K562 (cell line): ENCODE data around the gene WDR18. TPM values are rescaled to one million over a fixed set of nuclear protein-coding genes. Genes with fewer than 3 reads are reported as not detected.

ENCODE experiments used
- CREM ChIP-seq: IDR thresholded peaks from 2 replicates; pipeline ENCODE4 v1.6.1; 2014; ENCODE audit warnings: antibody characterized with exemption, low read depth
- FOXK2 ChIP-seq, 2 experiments: fragments of 450-650 bp; IDR thresholded peaks in 1 of 2; conservative IDR thresholded peaks in 1 of 2; 2 replicates each; pipeline ENCODE4 v1.6.1; 2016; ENCODE audit warnings: low read depth in 2 of 2, mild to moderate bottlenecking in 1 of 2
- FUS ChIP-seq: fragments of 200-400 bp; formaldehyde crosslinking; optimal IDR thresholded peaks from 2 replicates; pipeline ENCODE3; 2017; ENCODE audit warnings: low read depth, low read length
- JUN ChIP-seq, 2 experiments: sonication (generic) in 1 of 2; formaldehyde crosslinking in 1 of 2; IDR thresholded peaks; 2 replicates each; pipeline versions ENCODE4 v1.6.1 to v1.8.0; 2012 to 2022; ENCODE audit warnings: borderline replicate concordance in 2 of 2, mild to moderate bottlenecking in 2 of 2, improper control_type of control experiment in 1 of 2, low read depth in 1 of 2, low read length in 1 of 2, missing genetic modification reagents in 1 of 2
- NFIX ChIP-seq: fragments of 250-450 bp; sonication (Bioruptor Pico); IDR thresholded peaks from 2 replicates; pipeline ENCODE4 v1.4.0; 2020; ENCODE audit warnings: low read depth, mild to moderate bottlenecking, moderate library complexity
- PHF20 ChIP-seq: fragments of 450-650 bp; IDR thresholded peaks from 2 replicates; pipeline ENCODE4 v1.6.1; 2018; ENCODE audit not compliant: partially characterized antibody
- TCF7L2 ChIP-seq: fragments of 150-350 bp; IDR thresholded peaks from 2 replicates; pipeline ENCODE4 v1.6.1; 2016; ENCODE audit warnings: low read depth, mild to moderate bottlenecking, low read length, moderate library complexity
- TOE1 ChIP-seq, 2 experiments: fragments of 450-650 bp in 1 of 2; sonication (generic) in 1 of 2; formaldehyde crosslinking in 1 of 2; IDR thresholded peaks; 2 replicates each; pipeline versions ENCODE4 v1.7.1 to v1.8.0; 2016 to 2022; ENCODE audit warnings: borderline replicate concordance in 2 of 2, mild to moderate bottlenecking in 2 of 2, antibody characterized with exemption in 1 of 2, inconsistent platforms in 1 of 2, low read depth in 1 of 2, missing genetic modification reagents in 1 of 2, moderate library complexity in 1 of 2
- ZKSCAN1 ChIP-seq: fragments of 150-350 bp; IDR thresholded peaks from 2 replicates; pipeline ENCODE4 v1.6.1; 2016; ENCODE audit warnings: low read depth, low read length
- ZKSCAN8 ChIP-seq: fragments of 200-800 bp; sonication (Bioruptor generic); IDR thresholded peaks from 2 replicates; pipeline ENCODE4 v1.6.1; 2016; ENCODE audit warnings: missing genetic modification characterization, missing compliant biosample characterization
- ZSCAN29 ChIP-seq: fragments of 450-650 bp; IDR thresholded peaks from 2 replicates; pipeline ENCODE4 v1.6.1; 2017
- polyA plus RNA-seq, 8 experiments: library from polyadenylated mRNA; depleted of rRNA in 4 of 8; stranded (reverse) in 5 of 8; unstranded in 3 of 8; fragments of >200 nt; fragmentation: Nextera tagmentation in 2 of 8; fragmentation: Illumina TruSeq in 1 of 8; extraction: Ambion mirVana in 2 of 8; extraction: Trizol in 1 of 8; gene quantifications; 2 replicates each; pipeline versions ENCODE4 v1.2.1 to v1.2.3, GENCODE V29; 2011 to 2014; ENCODE audit warnings: inconsistent platforms in 1 of 8, missing spikeins in 1 of 8
- total RNA-seq, 7 experiments: library from RNA; depleted of rRNA in 6 of 7; stranded (reverse); fragments of >200 nt in 6 of 7; fragmentation: Illumina TruSeq in 2 of 7; extraction: Trizol in 2 of 7; gene quantifications; 2 replicates each; pipeline versions ENCODE4 v1.2.1 to v1.2.3, GENCODE V29; 2011 to 2021; ENCODE audit warnings: low replicate concordance in 1 of 7
- TF ChIP-seq, protein P1 (sequence below): fragments of 450-650 bp; IDR thresholded peaks from 2 replicates; pipeline ENCODE4 v1.7.1; 2018; ENCODE audit warnings: mild to moderate bottlenecking, low read depth; ENCODE audit not compliant: partially characterized antibody
- TF ChIP-seq, protein P2 (sequence below): conservative IDR thresholded peaks from 2 replicates; pipeline ENCODE4 v1.6.1; 2011; ENCODE audit warnings: low read depth, mild to moderate bottlenecking, low read length; ENCODE audit not compliant: control insufficient read depth
- TF ChIP-seq, protein P3 (sequence below): fragments of 450-650 bp; IDR thresholded peaks from 2 replicates; pipeline ENCODE4 v1.7.0; 2016; ENCODE audit warnings: borderline replicate concordance
- TF ChIP-seq, protein P4 (sequence below), 2 experiments: IDR thresholded peaks; 2 replicates each; pipeline ENCODE4 v1.6.1; 2011; ENCODE audit warnings: borderline replicate concordance in 1 of 2, control low read depth in 1 of 2, low read depth in 1 of 2, low read length in 1 of 2, mild to moderate bottlenecking in 1 of 2, mixed read lengths in 1 of 2, moderate library complexity in 1 of 2; ENCODE audit not compliant: insufficient read depth in 1 of 2, insufficient read length in 1 of 2, poor library complexity in 1 of 2, severe bottlenecking in 1 of 2; ENCODE audit errors: extremely low read depth in 1 of 2
- TF ChIP-seq, protein P5 (sequence below), 2 experiments: fragments of 450-650 bp in 1 of 2; sonication (generic) in 1 of 2; formaldehyde crosslinking in 1 of 2; IDR thresholded peaks in 1 of 2; conservative IDR thresholded peaks in 1 of 2; 2 replicates each; pipeline versions ENCODE4 v1.6.1 to v1.8.1; 2016 to 2023; ENCODE audit warnings: mild to moderate bottlenecking in 2 of 2, moderate library complexity in 2 of 2, inconsistent platforms in 1 of 2, missing genetic modification reagents in 1 of 2

The WDR18 gene
- total and polyA plus RNA-seq, 9 of the 15 experiments (the other 6 are each of a cell fraction or from before 2014, with no cell fraction given): 0.65 to 181 (median 30.1) TPM

DNA sequence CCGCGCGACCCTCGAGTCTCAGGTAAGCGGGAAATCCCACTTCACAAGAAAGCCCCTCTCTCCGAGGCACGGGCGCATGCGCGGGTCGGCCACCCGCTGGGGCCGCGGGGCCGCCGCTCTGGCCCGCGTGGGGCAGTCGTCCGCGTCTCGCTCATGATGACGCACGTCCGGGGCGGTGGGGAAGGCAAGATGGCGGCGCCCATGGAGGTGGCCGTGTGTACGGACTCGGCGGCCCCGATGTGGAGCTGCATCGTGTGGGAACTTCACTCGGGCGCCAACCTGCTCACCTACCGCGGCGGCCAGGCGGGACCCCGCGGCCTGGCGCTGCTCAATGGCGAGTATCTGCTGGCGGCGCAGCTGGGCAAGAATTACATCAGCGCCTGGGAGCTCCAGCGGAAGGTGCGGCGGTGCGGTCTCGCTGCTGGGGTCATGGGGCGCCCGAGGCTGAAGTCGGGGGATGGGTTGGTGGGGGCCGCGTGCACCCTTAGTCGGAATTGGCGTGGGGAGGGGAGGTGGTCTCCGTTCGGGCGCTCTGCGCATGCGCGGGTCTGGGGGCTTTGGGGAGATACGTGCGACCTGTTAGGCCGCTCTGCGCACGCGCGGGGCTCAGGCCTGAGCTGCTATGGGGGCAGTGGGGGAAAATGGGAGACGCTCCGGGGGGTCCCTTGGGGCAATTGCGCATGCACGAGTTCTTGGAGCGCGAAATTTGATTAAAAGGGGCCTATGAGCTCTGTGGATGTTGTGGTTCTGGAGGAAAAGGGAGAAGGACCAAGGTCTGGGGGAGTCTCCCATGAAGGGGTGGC, at the start of gene WDR18 (continued):
- TF ChIP-seq, protein P1, sequence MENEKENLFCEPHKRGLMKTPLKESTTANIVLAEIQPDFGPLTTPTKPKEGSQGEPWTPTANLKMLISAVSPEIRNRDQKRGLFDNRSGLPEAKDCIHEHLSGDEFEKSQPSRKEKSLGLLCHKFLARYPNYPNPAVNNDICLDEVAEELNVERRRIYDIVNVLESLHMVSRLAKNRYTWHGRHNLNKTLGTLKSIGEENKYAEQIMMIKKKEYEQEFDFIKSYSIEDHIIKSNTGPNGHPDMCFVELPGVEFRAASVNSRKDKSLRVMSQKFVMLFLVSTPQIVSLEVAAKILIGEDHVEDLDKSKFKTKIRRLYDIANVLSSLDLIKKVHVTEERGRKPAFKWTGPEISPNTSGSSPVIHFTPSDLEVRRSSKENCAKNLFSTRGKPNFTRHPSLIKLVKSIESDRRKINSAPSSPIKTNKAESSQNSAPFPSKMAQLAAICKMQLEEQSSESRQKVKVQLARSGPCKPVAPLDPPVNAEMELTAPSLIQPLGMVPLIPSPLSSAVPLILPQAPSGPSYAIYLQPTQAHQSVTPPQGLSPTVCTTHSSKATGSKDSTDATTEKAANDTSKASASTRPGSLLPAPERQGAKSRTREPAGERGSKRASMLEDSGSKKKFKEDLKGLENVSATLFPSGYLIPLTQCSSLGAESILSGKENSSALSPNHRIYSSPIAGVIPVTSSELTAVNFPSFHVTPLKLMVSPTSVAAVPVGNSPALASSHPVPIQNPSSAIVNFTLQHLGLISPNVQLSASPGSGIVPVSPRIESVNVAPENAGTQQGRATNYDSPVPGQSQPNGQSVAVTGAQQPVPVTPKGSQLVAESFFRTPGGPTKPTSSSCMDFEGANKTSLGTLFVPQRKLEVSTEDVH: peak; percentile 67
- TF ChIP-seq PHF20: peak; percentile 93
- TF ChIP-seq ZKSCAN8 (CRISPR knock-in tag): no peak
- peak; percentile 99 for TF ChIP-seq CREM
- TF ChIP-seq JUN (IDR thresholded peaks at IDR 0.05; ENCODE audit: borderline replicate concordance, low read depth, low read length): peak; percentile 67; the same call in 1 of the 2 replicates
- TF ChIP-seq JUN (CRISPR knock-in tag; IDR thresholded peaks at IDR 0.05; ENCODE audit: borderline replicate concordance): 0 out of 2 replicates have a peak, but pooled peaks have one; percentile 53
- peak; percentile 73 to 82 for TF ChIP-seq FOXK2 (conservative IDR thresholded peaks at IDR 0.05 in 1 of 2, IDR thresholded peaks at IDR 0.05 in 1 of 2; ENCODE audit: low read depth in 2 of 2)
- TF ChIP-seq TOE1 (IDR thresholded peaks at IDR 0.05; ENCODE audit: borderline replicate concordance): no peak
- no peak for TF ChIP-seq TOE1 (CRISPR knock-in tag; IDR thresholded peaks at IDR 0.05; ENCODE audit: borderline replicate concordance, low read depth)
- TF ChIP-seq, protein P2, sequence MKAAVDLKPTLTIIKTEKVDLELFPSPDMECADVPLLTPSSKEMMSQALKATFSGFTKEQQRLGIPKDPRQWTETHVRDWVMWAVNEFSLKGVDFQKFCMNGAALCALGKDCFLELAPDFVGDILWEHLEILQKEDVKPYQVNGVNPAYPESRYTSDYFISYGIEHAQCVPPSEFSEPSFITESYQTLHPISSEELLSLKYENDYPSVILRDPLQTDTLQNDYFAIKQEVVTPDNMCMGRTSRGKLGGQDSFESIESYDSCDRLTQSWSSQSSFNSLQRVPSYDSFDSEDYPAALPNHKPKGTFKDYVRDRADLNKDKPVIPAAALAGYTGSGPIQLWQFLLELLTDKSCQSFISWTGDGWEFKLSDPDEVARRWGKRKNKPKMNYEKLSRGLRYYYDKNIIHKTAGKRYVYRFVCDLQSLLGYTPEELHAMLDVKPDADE: peak; percentile 81
- TF ChIP-seq, protein P3, sequence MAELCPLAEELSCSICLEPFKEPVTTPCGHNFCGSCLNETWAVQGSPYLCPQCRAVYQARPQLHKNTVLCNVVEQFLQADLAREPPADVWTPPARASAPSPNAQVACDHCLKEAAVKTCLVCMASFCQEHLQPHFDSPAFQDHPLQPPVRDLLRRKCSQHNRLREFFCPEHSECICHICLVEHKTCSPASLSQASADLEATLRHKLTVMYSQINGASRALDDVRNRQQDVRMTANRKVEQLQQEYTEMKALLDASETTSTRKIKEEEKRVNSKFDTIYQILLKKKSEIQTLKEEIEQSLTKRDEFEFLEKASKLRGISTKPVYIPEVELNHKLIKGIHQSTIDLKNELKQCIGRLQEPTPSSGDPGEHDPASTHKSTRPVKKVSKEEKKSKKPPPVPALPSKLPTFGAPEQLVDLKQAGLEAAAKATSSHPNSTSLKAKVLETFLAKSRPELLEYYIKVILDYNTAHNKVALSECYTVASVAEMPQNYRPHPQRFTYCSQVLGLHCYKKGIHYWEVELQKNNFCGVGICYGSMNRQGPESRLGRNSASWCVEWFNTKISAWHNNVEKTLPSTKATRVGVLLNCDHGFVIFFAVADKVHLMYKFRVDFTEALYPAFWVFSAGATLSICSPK: no peak
- TF ChIP-seq FUS: peak; percentile 91
- no peak for TF ChIP-seq NFIX (CRISPR knock-in tag)
- TF ChIP-seq, protein P4, sequence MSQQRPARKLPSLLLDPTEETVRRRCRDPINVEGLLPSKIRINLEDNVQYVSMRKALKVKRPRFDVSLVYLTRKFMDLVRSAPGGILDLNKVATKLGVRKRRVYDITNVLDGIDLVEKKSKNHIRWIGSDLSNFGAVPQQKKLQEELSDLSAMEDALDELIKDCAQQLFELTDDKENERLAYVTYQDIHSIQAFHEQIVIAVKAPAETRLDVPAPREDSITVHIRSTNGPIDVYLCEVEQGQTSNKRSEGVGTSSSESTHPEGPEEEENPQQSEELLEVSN (IDR thresholded peaks at IDR 0.05; ENCODE audit: borderline replicate concordance in 1 of 2, extremely low read depth in 1 of 2, insufficient read depth in 1 of 2, insufficient read length in 1 of 2, low read depth in 1 of 2, low read length in 1 of 2, poor library complexity in 1 of 2, severe bottlenecking in 1 of 2): peak; percentile 57 to 75
- peak; percentile 87 for TF ChIP-seq TCF7L2
- TF ChIP-seq, protein P5, sequence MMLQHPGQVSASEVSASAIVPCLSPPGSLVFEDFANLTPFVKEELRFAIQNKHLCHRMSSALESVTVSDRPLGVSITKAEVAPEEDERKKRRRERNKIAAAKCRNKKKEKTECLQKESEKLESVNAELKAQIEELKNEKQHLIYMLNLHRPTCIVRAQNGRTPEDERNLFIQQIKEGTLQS (IDR thresholded peaks at IDR 0.05): peak; percentile 67
- TF ChIP-seq, protein P5 (CRISPR knock-in tag; conservative IDR thresholded peaks at IDR 0.05): no peak
- TF ChIP-seq ZKSCAN1: peak; percentile 78
- TF ChIP-seq ZSCAN29: no peak
